Progenitor cell of endocrine pancreas (in vitro differentiated cells): Measurements from ENCODE around the gene RELL1. TPM values are rescaled to one million over a fixed set of nuclear protein-coding genes. Genes with fewer than 3 reads are reported as not detected.

Experiments
- DNase-seq: peaks from one replicate; pipeline ENCODE4 v3.0.0; 2021; ENCODE audit warnings: low spot score; ENCODE audit not compliant: unreplicated experiment
- H3K27ac Mint-ChIP-seq: 2 replicates; pipeline ENCODE4 v1.8.0; 2021; ENCODE audit warnings: mild to moderate bottlenecking, moderate library complexity, mixed read lengths
- H3K27me3 Mint-ChIP-seq: 2 replicates; pipeline ENCODE4 v1.8.0; 2021; ENCODE audit warnings: mixed read lengths
- H3K36me3 Mint-ChIP-seq: 2 replicates; pipeline ENCODE4 v1.8.0; 2022; ENCODE audit warnings: mixed read lengths; ENCODE audit not compliant: insufficient read depth
- H3K4me1 Mint-ChIP-seq: 2 replicates; pipeline ENCODE4 v1.8.0; 2021; ENCODE audit warnings: low read depth, mixed read lengths
- H3K4me3 Mint-ChIP-seq: 2 replicates; pipeline ENCODE4 v1.8.0; 2021; ENCODE audit warnings: low read depth, mild to moderate bottlenecking, moderate library complexity, mixed read lengths
- H3K9me3 Mint-ChIP-seq: 2 replicates; pipeline ENCODE4 v1.8.0; 2021; ENCODE audit warnings: low read depth, mixed read lengths
- long read RNA-seq: library from polyadenylated mRNA; unstranded; transcript quantifications from one replicate; pipeline ENCODE4 v2.0.0, GENCODE V29; 2020
- total RNA-seq: library from RNA; stranded (reverse); gene quantifications from 2 replicates; pipeline ENCODE4 v1.2.1, GENCODE V29; 2021
- TF ChIP-seq, protein P1 (sequence below): fragments of 200-600 bp; sonication (generic); IDR thresholded peaks from one replicate; pipeline ENCODE4 v1.5.0; 2021; ENCODE audit warnings: antibody characterized with exemption, mild to moderate bottlenecking; ENCODE audit not compliant: unreplicated experiment

Gene RELL1, protein sequence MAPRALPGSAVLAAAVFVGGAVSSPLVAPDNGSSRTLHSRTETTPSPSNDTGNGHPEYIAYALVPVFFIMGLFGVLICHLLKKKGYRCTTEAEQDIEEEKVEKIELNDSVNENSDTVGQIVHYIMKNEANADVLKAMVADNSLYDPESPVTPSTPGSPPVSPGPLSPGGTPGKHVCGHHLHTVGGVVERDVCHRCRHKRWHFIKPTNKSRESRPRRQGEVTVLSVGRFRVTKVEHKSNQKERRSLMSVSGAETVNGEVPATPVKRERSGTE
- 30.4 and 33.6 TPM in 2 replicates for total RNA-seq
- long read RNA-seq, partial matches to known transcripts, result 3 of 14 reads
- long read RNA-seq, other reads (novel, unspliced or antisense), result 6 of 14 reads

DNA sequence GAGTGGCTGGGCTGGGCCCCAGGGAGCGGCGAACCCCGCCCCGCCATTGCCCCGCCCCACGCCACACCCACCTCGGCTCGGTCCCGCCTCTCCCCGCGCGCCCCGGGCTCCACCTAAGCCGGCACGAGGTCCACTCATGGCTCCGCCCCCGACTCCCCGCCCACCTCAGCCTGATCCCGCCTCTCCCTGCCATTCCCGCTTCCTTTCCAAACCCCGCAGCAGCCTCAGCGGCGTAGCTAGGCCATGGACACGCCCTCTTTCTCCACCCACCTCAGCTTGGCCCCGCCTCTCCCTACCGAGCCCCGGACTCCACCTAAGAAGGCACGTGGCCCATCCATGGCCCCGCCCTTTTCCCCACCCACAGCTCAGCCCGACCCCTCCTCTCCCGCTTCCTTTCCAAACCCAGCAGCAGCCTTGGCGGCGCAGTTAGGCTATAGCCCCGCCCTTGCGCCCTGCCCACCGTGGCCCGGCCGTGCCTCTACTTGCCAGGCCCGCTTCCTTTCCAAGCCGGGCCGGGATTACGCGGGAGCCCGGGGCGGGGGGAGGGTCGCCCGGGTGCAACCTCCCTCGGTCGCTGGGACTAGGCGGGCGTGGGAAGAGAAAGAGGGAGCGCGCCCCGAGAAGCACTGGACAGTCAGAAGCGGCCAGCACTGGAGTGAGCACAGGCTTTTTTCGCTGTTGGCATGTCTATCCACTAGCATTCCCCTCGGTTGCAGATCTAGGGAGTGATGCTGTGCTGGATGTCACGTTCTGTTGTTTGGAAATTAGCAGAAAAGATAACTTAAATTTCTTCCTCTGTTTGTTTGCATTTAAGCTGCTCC is at the start of gene RELL1:
Gene RELL1, minus strand, starts transcription at position 4 of the 821 bp plus-strand sequence. CDS start 89 bp downstream, outside the sequence.
- peak within 1 kb of the TSS; percentile 91 for H3K27ac Mint-ChIP-seq
- TF ChIP-seq, protein P1, sequence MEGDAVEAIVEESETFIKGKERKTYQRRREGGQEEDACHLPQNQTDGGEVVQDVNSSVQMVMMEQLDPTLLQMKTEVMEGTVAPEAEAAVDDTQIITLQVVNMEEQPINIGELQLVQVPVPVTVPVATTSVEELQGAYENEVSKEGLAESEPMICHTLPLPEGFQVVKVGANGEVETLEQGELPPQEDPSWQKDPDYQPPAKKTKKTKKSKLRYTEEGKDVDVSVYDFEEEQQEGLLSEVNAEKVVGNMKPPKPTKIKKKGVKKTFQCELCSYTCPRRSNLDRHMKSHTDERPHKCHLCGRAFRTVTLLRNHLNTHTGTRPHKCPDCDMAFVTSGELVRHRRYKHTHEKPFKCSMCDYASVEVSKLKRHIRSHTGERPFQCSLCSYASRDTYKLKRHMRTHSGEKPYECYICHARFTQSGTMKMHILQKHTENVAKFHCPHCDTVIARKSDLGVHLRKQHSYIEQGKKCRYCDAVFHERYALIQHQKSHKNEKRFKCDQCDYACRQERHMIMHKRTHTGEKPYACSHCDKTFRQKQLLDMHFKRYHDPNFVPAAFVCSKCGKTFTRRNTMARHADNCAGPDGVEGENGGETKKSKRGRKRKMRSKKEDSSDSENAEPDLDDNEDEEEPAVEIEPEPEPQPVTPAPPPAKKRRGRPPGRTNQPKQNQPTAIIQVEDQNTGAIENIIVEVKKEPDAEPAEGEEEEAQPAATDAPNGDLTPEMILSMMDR, result no peak
- H3K9me3 Mint-ChIP-seq, result no peaks in the 10 kb centered on the region

DNA sequence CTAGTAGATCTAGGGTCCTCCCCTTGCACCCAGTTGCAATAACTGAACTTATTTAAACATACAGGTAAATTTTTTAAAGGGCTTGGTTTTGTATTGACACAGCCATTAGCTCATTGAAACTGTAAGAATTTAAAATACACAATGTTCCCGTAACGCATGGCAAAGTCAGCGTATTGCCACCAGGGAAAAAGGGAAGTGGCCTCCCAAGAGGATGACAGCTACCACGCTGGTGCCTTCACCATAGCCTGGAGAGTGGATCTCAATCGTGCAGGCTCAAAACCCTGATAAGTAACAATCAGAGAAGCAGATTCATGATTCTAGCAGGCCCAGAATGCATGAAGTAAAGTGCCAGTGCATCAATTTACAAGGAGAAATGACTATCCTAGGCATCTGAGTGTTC is 49.4 kb upstream of the RELL1 start:
- TF ChIP-seq, protein P1, result no peak
- Mint-ChIP-seq H3K9me3 (no peaks in the 10 kb centered on the region), H3K27ac (no peak overlapping the region), H3K4me1 (peaks cover 9% of the 10 kb centered on the region), H3K4me3 (no peak overlapping the region), H3K27me3 (no peaks in the 10 kb centered on the region), H3K36me3 (no peaks in the 10 kb centered on the region)
- DNase-seq, result no peak

More for the DNA sequence above, at the start of gene RELL1:
- Mint-ChIP-seq H3K4me1 (peaks cover 25% of the 10 kb centered on the region), H3K4me3 (peak within 1 kb of the TSS; percentile 81), H3K27me3 (peaks cover 5% of the 10 kb centered on the region), H3K36me3 (peaks cover 6% of the 10 kb centered on the region)
- peak; percentile 100 for DNase-seq

DNA sequence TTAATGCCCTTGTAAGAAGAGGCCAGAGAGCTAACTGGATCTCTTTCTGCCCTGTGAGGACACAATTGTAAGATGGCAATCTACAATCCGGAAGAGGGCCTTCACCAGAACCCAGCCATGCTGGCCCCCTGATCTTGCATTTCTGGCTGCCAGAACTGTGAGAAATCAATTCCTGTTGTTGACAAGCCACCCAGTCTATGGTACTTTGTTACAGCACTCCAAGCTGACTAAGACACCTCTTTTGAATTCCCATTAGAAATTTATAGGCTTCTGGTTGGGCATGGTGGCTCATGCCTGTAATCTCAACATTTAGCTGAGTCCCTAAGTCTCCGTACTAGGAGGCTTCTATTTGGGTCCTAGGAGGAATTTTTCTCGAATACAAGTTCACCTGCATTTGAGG is 48.8 kb upstream of the RELL1 start:
- Mint-ChIP-seq H3K27me3 (no peaks in the 10 kb centered on the region), H3K27ac (no peak overlapping the region), H3K4me3 (no peak overlapping the region), H3K36me3 (no peaks in the 10 kb centered on the region), H3K9me3 (no peaks in the 10 kb centered on the region), H3K4me1 (peaks cover 10% of the 10 kb centered on the region)
- TF ChIP-seq, protein P1, result no peak
- DNase-seq, result no peak

DNA sequence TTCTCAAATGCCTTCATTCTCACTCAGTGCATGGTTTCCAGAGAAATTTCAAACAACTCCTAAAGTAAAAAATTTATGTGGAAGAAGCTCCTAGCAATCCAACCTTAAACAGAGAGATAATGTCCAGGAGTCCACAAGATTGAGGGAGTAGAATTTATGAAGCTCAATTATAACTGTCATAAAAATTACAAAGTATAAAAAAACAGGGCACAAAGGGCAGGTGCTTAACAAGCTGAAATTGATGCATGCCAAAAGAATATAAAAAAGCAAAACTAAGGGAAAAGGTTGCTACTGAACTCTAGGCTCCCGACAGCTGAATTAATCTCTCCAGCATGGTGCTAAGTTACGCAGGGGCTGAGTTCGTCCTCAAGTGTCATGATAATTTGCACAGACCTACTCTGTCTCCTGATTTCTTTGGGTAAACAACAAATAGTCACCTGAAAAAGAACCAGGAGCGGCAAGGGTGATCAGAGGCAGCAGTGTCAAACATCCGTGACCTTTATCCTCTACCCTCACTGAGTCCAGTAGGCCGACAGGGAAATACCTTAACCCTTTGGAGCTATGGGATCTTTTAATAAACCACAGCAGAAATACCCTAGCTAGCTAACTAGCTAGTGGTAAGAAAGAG is 47.2 kb upstream of the RELL1 start:
- Mint-ChIP-seq H3K4me3 (no peak overlapping the region), H3K36me3 (no peaks in the 10 kb centered on the region), H3K27me3 (no peaks in the 10 kb centered on the region), H3K9me3 (no peaks in the 10 kb centered on the region), H3K27ac (no peak overlapping the region), H3K4me1 (peaks cover 19% of the 10 kb centered on the region)
- no peak for DNase-seq
- TF ChIP-seq, protein P1, result no peak

DNA sequence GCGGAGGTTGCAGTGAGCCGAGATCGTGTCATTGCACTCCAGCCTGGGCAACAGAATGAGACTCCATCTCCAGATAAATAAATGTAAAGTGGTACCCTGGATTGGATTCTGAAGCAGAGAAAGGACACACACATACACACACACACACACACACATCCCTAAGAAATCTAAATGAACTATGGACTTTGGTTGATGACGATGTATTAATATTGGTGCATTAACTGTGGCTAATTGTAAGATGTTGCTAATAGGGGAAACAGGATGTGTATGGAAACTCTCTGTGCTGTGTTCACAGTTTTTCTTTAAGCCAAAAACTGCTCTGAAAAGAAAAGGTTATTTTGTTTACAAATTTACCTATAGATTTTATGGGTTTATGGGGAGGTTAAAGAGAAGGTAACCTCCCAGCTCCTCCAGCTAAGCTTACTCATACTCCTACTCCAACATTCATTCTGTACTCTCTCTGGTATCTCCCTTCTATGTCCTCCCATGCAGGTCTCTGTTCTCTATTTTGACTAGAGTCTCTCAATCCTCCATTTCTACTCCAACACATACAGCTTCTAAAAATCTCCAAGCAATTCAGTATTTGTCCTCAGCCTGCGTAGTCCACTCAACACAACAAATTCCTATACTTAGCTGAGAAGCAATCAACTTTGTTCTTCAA is 46.5 kb upstream of the RELL1 start:
- Mint-ChIP-seq H3K27ac (no peak overlapping the region), H3K4me3 (no peak overlapping the region), H3K9me3 (no peaks in the 10 kb centered on the region), H3K36me3 (no peaks in the 10 kb centered on the region), H3K4me1 (peaks cover 20% of the 10 kb centered on the region), H3K27me3 (no peaks in the 10 kb centered on the region)
- DNase-seq, result no peak
- TF ChIP-seq, protein P1, result no peak
